ENCODE results near the gene KCNIP1. TPM values are rescaled to one million over a fixed set of nuclear protein-coding genes. Genes with fewer than 3 reads are reported as not detected.

Gene KCNIP1
- total RNA-seq, 1 donor: under 0.01 TPM

GRCh38 chr5:170638051-170638450 is 134.2 kb downstream of the KCNIP1 start:
- DNase-seq (ENCODE audit: low read depth in 2 of 3, low spot score in 2 of 3): no peak

- peak; percentile 19 to 77 (median 54) for DNase-seq (ENCODE audit: low read depth in 2 of 3, low spot score in 2 of 3)
These were observed 134.8 kb downstream of the KCNIP1 start for GRCh38 chr5:170638454-170639220.

- no peak for DNase-seq (ENCODE audit: low read depth in 2 of 3, low spot score in 2 of 3)
These were observed 135.6 kb downstream of the KCNIP1 start for GRCh38 chr5:170639221-170639925.

DNA sequence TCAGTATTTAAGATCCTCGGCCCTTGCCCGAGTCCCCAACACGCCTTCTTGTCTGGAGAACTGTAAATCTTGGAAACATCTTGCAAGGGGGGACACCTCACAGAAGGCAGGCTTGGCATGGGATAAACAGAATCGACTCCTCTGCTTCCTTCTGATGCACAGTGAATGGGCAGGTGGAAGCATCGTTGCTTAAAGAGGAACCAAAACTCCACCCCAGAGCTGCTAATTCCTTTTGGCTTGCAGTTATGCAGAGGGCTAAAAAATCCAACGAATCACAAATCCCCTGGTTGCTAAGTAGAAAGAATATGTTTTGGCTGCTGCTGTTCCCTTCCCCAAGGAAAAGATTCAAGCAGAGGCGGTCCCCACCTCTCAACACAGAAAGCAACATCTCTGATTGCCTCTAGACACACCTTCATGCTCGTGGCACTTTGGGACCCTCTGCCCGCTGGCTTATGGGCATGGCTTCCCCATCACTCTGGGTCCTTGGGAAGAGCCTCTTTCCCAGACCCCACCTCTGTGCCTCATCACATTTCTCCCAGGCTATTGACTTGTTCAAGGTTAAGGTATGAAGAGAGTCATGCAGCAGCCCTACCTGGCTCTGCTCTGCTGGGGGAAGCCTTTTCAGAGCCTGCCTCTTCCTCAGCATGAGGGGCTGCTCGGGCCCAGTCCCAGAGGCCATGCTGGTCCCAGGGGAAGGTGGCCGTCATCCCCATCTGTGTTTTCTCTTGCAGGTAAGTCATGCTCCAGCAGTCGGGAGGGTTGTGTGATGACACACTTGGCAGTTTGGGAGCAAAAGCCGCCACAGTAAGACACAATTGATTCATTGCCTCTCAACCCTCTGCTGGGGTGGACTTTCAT is 137.1 kb downstream of the KCNIP1 start:
- DNase-seq (ENCODE audit: low read depth in 2 of 3, low spot score in 2 of 3): no peak

DNA sequence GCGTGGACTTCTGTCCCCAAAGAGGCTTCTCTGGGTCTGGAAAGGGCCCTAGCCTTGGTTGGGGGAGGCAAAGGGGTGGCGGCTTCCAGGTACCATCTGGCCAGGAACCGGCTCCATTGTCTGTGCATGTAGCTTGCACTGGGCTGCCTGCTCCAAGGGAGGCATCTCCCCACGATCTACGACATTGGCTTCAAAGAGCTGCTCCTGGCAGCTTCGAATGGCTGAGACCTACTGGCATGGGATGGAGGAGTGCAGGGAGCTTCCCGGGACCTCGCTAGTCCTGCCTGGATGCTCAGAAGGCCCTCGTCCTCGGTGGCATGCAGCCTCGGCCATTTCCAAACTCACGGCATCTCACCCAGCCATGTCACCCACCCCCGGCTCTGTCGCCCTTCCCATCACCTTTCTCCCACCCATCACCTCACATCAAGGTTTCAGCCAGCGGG is 137.8 kb downstream of the KCNIP1 start:
- no peak for DNase-seq (ENCODE audit: low read depth in 2 of 3, low spot score in 2 of 3)

GRCh38 chr5:170642066-170642735 is 138.4 kb downstream of the KCNIP1 start:
- DNase-seq (ENCODE audit: low read depth in 2 of 3, low spot score in 2 of 3): no peak

- DNase-seq (ENCODE audit: low read depth in 2 of 3, low spot score in 2 of 3): peak in 1 of 3 donors; percentile 44
These were observed 139.1 kb downstream of the KCNIP1 start for GRCh38 chr5:170642776-170643436.

- DNase-seq (ENCODE audit: low read depth in 2 of 3, low spot score in 2 of 3): no peak
These were observed 139.8 kb downstream of the KCNIP1 start for GRCh38 chr5:170643591-170643990.

DNA sequence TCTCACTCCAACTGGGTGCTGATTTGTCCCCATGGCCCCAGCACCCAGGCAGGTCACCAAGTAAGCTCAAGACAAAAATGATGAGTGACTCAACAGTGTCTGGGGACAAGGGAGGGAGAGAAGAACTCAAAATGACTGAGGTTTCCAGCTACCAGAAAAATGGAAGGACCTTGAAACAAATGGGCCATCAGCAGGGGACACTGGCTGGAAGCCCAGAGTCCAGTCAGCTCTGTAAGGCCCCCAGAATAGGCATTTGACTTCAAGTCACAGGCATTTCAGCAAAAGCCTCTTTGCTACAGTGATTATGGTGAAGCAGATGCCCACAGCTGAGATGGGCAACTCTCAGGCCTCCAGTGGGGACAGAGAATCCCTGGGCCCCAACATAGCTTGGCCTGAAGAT is 140.7 kb downstream of the KCNIP1 start:
- DNase-seq (ENCODE audit: low read depth in 2 of 3, low spot score in 2 of 3): no peak

- no peak for DNase-seq (ENCODE audit: low read depth in 2 of 3, low spot score in 2 of 3)
These were observed 144.7 kb downstream of the KCNIP1 start for GRCh38 chr5:170648541-170648940.

- DNase-seq (ENCODE audit: low read depth in 2 of 3, low spot score in 2 of 3): no peak
These were observed 147.0 kb downstream of the KCNIP1 start for GRCh38 chr5:170650850-170651249.

- peak in 1 of 3 donors; percentile 13 for DNase-seq (ENCODE audit: low read depth in 2 of 3, low spot score in 2 of 3)
These were observed 147.9 kb downstream of the KCNIP1 start for GRCh38 chr5:170651604-170652277.

DNA sequence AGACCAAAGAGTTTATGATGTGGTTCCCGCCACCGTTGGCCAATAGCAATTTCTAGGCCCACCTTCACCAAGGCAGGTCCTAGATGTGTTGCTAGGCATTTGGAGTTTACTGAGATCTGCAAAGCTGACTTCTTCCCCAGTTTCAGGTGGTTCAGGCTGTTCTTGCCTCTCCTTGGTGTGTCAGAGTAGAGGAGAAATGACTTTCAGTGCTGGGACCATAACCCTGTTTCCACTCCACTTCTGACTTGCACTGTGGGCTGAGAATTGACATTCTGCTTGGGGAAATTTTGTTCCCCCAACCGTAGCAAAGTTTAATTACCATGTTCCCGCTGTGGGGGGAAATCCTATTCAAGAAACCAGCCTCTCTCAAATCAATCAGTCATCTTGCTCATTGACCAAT is 151.7 kb downstream of the KCNIP1 start:
- DNase-seq (ENCODE audit: low read depth in 2 of 3, low spot score in 2 of 3): no peak

DNA sequence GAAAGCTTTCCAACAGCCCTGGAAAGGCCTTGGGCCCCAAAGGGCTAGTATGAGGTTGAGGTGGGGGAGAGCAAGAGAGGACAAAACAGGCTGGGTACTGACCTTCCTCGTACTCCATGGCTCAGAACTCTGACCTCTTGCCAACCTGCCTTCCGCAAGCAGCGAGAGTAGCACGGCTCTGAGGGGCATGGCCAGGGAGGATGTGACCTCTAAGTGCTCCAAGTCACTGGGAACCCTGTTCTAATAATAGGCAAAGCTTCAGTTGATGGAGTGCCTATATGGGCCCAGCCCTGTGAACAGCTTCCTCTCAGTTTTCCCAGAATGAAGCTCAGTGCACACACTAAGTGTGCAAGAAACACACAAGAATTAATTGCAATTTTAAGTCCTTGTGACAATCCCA is 152.1 kb downstream of the KCNIP1 start:
- no peak for DNase-seq (ENCODE audit: low read depth in 2 of 3, low spot score in 2 of 3)

GRCh38 chr5:170656346-170656745 is 152.5 kb downstream of the KCNIP1 start:
- DNase-seq (ENCODE audit: low read depth in 2 of 3, low spot score in 2 of 3): no peak

DNA sequence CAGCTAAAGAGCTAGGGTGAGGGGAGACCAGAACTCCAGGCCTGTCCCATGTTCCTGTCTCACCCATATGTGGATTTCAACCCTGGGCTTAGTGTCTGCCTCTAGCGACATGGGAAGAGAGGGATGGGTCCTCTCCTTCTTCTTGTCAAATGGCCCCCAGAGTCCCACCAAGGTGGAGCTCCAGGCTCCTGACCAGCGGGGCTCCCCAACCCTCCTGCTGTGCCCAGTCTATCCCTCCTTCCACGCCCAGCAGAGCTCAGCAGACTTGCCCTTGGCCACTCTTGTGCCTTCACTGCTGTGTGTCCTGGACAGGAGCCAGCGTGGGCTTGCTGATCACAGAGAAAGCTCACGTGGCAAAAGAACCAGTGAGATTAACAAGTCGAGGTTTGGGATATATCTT is 156.7 kb downstream of the KCNIP1 start:
- DNase-seq (ENCODE audit: low read depth in 2 of 3, low spot score in 2 of 3): no peak

DNA sequence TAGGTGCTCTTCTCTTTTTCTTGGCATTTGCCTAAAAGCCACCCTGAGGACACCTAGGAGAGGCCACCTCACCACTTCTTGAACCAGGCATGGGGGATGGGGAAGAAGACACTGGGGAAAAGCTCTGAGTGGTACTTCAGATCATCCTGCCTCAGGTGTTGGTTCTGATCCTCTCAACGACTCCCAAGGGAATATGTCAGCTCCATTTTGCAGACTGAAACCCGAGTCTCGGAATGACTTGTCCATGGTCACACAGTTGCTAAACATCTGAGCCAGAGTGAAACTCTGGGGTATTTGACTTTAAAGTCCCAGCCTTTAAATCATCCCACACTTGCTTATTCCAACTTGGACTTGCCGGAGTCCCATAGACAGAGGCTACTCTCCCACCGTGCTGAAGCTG is 159.1 kb downstream of the KCNIP1 start:
- DNase-seq (ENCODE audit: low read depth in 2 of 3, low spot score in 2 of 3): no peak

DNA sequence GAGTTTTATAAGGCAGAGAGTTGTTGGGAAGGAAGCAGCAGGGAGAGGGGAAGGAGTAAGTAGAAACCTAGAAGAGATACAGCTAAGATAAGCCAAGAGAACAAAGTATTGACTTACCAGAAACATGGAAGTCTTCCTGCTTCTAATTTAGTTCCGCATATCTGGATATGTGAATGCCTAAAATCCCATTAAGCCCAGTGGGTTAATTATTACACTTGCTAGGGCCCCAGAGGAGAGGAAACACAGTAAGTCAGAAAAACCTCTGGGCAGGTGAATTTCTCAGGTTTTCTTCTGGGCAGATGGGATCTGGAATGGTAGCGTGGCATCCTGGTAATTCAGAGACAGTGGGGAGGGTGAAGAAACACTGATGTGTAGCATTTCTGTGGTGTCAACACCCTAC is 175.0 kb downstream of the KCNIP1 start:
- no peak for DNase-seq (ENCODE audit: low read depth in 2 of 3, low spot score in 2 of 3)

DNA sequence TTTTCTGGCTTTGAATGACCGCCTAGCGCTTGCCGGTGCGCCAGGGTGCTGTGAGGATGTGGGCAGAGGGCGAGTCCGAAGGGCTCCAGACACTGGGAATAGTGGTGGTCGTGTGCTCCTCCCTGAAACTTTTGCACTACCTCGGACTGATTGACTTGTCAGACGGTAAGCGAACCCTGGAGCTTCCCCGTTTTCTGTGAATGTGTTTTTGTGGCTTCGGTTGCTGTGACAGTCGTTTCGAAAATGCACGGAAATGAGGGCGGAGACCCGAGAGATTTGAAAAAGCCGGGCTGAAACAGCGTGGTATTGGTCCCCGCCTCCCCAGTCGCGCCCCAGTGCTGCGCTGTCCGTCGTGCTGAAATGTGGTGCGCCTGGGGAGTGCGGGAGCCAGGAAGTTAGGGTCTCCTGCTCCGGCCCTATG is 177.2 kb downstream of the KCNIP1 start:
- DNase-seq (ENCODE audit: low read depth in 2 of 3, low spot score in 2 of 3): peak in 2 of 3 donors; percentile 74 to 87

DNA sequence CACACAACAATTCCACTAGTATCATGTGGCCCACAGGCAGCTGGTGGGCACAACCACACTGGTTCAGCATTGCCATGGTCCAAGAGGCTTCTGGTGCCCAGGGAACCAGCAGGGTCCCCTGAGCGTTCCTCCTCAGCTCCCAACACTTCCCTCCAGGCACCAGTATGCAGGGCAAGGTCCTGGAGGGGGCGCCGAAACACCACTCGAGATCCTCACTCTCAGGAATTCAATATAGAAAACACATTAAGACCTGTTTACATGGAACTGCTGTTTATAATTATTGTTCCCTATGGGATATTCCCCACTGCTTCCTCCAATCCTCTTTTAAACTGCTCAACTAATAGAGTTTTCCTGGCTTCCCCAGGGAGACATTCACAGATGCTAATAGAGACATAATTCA is 187.8 kb downstream of the KCNIP1 start:
- no peak for DNase-seq (ENCODE audit: low read depth in 2 of 3, low spot score in 2 of 3)
